ENCODE results near the gene MANF.
"Not testable (repeated sequence)": the region's sequence is repeated elsewhere in the genome, so short reads cannot be mapped to it uniquely, and the experiment has no call there.

Gene MANF

DNA sequence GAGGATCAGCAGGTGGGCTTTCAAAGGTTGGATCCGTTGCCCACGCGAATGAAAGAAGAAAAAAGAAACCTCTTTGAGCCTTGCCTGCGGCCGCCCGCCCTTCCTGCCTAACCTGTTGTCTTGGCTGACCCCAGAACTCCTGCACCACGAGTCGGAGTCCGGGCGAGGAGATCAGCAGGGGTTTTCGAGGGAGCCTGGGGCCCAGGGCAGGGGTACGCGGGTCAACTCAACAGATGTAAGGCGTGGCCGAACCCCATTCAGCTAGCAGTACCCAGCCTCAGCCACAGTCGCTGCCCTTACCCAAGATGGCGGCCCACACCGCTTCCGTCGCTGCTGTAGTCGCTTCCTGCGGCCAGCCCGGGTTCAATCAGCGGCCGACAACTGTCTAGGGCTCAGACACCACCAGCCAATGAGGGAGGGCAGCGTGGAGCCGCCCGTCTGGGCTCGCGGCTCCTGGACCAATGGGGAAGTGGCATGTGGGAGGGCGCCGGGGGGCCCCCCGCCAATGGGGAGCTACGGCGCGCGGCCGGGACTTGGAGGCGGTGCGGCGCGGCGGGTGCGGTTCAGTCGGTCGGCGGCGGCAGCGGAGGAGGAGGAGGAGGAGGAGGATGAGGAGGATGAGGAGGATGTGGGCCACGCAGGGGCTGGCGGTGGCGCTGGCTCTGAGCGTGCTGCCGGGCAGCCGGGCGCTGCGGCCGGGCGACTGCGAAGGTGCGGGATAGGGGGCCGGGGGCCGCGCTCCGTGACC, at the start of gene MANF:
TSS of gene MANF (plus strand) at position 566 of the 748 bp plus-strand sequence. CDS start at position 618, 52 bp downstream.
- DNase-seq, result peak; percentile 99

DNA sequence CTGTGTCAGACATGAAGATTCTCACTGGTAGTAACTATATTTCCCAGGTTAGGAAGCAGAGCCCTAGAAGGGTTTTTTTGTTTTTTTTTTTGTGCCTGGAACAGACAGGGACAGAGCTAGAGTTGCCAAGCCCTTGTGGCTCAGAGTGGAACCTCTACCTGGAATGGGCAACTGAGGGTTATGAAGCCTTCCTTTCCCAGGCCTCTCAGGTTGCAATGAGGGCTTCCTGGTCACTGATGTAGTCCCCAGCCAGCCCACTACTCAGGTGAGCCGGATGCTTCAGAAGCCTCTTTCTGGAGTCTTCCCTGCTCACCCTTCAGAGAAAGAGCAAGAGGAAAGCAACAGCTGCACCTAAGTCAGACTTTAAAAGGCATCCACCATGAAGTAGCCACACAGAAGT, 48.8 kb upstream of the MANF start:
- DNase-seq, result no peak

- DNase-seq, result no peak
These were observed 47.4 kb upstream of the MANF start for GRCh38 chr3:51337666-51338065.

GRCh38 chr3:51338632-51339031, 46.5 kb upstream of the MANF start:
- DNase-seq, result no peak

DNA sequence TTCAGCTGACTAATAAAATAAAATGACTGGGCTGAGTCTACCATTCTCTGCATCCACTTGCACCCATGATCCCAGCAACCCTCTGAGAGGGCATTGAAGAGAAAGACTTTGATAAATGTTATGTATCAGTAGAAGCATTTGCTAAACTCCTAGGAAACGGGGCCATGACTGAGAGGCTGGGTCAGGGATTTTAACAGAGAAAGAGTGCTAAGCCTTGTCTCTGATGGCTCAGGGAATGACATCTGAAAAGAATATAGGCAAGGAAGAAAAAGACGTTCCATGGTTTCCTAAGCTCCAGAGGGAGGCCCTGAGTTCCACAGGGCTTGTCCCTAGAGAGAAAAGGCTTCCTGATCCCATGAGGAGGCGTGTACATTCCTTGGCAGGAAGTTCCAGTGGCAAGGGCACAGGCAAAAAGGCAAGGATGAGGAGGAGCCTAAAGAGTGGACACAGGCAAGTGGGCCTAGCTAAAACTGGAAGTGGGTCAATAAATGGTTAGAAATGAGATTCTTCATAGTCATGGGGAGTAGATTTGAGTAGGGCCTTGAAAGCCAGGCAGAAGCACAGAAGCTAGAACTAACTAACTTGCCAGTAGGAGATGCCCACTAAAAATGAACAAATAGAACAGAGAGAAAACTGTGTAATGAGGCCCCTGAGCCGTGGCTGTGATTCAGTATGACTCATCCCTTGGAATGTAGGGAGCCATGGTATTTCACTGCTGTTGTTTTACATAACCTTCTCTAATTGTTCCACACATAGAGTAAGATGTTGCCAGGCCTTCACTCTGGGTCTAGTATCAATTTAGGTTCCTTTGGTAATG, 44.9 kb upstream of the MANF start:
- no peak for DNase-seq

DNA sequence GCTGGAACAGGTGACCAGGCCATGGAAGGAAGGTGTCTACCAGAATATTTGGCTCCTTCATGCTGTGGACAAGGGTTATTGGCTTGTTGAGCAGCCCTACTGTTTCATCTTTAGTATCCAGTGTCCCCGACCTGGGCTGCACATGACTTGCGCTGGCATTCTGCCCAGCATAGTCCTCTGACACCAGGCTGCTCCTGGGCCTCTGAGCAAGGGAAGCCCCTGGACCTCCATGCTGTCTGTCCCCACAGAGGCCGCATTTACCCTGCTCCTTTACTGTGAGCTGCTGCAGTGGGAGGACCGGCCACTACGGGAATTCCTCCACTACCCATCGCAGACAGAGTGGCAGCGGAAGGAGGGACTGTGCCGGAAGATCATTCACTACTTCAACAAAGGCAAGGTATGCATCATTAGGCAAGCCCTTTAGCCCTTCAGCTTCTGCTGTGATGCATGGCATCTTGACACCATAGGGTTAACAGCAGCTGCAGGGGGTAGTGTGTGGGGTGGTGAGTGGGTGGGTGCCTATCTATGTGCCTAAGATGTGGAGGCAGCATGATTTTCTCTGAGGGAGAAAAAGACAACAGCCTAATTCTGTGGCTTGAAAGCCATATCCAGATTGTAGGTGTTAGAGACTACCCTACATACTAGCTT, 44.0 kb upstream of the MANF start:
- no peak for DNase-seq

DNA sequence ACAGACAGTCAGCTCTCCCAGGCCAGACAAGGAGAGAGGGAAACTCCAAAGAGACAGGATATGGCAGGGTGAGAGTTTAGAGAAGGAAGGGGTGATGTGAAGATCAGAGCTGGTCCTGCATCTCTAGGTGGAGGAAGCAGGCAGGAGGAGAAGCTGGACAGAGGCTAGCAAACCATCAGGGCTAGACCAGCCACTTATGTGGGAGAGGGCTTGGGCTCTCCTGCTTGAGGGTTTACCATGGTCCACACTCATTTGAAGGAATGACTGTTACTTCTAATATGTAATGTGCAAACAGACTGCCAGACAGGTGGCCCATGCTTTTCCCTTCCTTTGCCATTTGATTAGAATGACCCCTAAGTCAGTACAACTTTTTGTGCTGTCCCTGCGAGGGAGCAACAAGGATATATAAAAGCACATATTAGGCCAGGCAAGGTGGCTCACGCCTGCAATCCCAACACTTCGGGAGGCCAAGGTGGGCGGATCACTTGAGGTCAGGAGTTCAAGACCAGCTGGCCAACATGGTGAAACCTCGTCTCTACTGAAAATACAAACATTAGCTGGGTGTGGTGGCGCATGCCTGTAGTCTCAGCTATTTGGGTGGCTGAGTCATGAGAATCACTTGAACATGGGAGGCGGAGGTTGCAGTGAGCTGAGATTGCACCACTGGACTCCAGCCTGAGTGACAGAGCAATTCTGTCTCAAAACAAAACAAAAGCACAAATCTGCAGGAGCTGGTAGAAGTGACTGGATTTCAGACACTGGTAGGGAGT, 41.0 kb upstream of the MANF start:
- DNase-seq, result no peak

DNA sequence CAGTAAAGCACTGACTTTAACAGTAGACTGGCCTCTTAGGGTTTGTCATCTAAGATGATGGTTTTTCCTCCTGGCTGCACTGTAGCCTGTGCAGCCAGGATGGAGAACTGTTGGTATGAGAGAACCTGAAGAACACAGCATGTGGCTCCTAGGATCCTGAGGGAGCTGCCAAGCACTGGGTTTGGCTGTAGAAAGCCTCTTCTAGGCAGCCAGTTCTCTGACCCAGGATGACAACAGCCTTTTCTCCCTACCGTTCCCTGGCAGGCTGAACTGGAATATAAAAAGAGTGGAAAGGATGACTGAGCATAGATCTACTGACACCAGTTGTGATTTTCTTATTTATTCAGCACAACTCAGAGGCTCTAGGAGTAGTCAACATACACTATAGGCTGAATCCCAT, 34.3 kb upstream of the MANF start:
- DNase-seq, result no peak

DNA sequence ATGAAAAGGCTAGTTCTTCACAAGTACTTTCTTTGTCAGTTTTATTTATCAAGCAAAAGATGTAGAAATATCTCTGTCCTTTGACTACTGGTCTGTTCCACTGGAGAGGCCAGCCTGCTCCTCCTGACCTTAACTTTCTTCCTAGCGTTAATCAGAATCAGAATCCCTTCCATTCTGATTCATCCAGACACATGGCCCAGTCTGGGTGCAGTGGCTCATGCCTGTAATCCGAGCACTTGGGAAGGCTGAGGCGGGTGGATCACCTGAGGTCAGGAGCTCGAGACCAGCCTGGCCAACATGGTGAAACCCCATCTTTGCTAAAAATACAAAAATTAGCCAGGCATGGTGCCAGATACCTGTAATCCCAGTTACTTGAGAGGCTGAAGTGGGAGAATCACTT, 32.0 kb upstream of the MANF start:
- DNase-seq, result no peak

DNA sequence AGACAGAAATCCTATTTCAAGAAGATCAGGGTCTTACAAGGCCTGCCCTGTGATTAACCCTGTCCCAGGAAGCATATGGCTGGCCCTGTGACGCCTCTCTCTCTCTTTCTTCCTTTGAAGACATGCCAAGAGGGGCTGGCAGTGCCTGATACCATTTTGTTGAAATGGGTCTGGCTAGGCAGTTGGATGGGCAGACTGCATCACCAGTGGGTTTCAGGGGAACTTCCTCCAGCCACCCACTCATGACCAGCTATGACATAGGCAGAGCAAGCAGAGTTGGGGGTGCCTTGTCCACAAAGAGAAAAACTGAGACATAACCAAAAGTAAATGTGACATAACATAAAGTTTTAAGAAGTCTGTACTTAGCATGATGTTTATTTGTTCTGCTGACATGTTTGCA, 31.4 kb upstream of the MANF start:
- DNase-seq, result no peak

DNA sequence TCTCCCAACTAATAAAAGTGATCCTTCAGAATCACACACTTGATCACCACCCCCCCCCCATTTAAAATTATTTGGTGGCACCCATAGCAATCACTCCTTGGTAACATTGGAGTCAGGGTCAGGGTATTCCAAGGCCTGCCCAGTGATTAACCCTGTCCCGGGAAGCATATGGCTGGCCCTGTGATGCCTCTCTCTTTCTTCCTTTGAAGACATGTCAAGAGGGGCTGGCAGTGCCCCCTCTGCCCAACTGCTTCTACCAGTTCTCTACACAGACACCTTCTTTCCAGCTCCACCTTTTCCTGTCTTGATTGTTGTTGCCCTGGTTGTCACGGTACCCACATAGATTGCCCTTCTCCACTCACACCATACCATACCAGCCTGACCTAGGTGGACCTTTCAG, 30.9 kb upstream of the MANF start:
- DNase-seq, result no peak

DNA sequence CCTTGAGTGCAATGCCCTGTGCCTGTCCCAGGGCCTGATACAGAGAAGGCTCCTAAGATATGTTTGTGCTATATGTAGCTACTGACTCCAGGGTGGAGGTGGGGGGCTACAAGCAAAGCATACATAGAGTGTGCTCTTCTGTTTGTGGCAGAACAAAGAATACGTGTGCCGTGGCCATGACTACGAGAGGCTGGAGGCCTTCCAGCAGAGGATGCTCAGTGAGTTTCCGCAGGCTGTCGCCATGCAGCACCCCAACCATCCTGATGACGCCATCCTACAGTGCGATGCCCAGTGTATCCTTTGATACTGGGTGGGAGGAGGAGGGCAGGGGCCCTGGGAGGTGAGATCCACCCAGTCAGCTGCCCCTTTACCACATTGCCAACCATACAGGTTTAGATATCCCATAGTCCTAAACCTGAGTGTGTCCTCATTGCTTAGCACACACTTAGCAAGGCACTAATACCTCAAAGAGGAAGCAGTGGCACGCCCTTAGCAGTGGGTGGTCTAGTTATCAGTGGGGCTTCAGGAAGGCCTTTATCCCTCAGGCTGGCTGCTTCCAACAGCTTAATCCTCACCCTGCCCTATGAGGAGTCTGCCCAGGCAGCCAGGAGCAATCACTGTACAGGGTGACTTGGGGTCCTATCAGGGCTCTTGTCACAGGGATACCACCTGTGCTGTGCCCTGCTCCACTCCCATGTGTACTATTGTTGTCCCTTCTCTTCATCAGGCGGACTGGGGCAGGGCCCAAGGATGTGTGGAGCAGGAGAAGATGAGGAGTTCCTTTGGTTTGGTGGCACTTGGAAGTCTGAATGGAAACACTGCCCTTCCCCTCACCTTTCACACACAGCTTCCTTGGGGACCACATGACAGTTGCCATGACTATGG, 30.1 kb upstream of the MANF start:
- DNase-seq, result no peak

DNA sequence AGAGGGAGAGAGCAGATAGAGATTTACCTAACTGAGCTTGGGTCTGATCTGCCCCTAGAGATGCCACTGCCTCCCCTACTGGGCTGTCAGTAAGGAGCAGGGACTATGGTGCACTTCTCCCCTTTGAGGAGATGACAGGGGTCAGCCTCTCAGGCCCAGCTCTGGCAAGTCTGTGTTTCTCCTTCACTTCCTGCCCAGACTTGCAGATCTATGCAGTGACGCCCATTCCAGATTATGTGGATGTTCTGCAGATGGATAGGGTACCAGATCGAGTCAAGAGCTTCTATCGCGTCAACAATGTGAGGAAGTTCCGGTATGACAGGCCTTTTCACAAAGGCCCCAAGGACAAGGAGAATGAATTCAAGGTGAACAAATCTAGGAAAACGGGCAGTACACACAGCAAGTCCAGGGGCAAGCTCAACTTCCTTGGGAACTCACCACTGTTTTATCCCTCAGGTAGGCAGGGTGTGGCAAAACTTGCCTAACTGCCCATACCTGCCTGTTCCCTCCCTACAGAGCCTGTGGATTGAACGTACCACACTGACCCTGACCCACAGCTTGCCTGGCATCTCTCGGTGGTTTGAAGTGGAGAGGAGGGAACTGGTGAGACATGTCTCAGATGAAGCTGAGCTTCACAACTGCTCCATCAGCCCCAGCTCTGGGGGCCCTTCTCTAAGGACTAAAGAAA, 29.1 kb upstream of the MANF start:
- DNase-seq, result no peak

DNA sequence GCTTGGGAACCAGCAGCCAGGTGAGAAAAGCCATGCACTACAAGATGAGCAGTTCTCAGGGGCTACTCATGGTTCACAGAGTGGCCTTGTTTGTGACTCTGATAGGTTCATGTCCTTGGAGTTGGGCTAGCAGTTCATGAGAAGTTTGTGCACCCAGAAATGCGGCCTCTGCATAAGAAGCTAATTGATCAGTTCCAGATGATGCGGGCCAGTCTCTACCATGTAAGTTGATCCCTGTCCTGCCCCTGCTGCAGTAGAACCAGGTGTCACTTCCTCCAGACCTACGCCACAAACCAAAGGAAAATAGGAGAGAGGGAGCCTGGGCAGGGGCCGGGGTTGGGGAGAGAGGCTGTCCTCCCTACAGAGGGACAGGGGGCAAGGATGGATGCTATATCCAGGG, 27.2 kb upstream of the MANF start:
- no peak for DNase-seq

DNA sequence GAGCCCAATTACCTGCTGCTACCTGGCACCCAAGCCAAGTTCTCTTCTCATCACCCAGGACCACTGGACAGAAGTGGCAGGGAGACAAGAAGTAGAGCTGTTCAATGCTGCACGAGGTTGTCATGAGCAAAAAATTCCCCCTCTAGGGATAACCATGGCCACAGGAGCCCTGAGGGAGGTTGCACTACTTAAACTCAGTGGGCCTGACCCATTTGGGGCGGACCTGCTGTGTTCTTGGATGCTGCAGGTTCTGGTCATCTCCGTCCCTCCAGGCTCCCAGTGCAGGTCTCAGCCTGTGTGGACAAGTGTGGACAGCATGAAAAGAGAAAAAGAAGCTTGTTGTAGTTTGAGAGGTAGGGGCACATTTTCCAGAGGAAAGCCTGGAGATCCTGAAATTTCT, 26.1 kb upstream of the MANF start:
- DNase-seq, result no peak

- no peak for DNase-seq
These were observed 24.3 kb upstream of the MANF start for GRCh38 chr3:51360806-51361205.

- no peak for DNase-seq
These were observed 23.3 kb upstream of the MANF start for GRCh38 chr3:51361746-51362145.

DNA sequence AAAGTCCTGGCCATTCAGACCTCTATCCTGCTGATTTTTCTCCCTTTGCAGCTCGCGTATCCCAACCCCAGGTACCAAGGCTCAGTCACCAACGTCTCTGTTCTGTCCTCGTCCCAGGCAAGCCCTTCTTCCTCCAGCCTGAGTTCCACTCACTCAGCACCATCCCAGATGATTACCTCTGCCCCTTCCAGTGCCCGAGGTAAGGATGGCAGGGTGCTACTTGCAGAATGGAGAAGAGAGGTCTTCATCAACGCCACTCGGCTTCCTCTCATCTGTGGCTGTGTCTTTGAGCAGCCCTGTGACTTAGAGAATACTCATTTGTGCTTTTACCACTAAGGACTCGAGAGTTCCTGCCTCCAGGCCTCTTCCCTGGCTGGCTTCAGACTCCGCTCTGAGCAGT, 22.6 kb upstream of the MANF start:
- DNase-seq, result no peak

DNA sequence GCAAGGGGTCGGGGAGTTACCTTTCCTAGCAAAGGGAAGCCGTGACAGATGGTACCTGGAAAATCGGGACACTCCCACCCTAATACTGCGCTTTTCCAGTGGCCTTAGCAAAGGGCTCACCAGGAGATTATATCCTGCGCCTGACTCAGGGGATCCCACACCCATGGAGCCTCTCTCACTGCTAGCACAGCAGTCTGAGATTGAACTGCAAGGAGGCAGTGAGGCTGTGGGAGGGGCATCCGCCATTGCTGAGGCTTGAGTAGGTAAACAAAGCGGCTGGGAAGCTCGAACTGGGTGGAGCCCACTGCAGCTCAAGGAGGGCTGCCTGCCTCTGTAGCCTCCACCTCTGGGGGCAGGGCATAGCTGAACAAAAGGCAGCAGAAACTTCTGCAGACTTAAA, 16.8 kb upstream of the MANF start:
- DNase-seq, result not testable (repeated sequence)

DNA sequence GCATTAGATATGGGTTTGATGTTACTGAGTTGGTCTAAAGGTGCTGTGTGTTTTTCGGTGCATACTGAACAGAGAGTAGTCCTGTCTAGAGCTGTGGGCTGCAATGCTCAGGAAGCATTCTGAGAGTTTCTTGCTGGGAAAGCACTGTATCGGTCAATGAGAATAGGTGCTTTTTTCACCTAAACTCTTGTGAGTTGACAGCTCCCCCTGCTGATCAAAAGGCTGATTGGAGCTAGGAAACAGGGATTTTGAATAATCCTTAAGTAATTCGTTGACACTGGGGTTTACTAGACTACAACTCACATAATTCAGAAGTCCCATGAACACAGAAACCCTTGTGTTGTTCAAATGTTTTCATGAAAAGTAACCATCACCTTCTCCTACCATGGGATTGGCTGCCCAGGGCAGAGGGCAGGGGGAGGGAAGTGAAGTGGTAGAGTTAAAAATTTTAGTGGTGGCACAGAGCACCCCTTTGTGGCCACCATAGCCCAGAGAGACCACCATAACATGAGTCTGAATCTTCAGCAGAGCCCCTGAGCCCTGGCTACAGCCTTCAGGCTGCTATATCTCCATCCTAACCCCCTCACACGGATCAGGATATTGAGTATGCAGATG, 13.0 kb upstream of the MANF start:
- no peak for DNase-seq
